ENCODE results near the gene OR2F2.

DNA sequence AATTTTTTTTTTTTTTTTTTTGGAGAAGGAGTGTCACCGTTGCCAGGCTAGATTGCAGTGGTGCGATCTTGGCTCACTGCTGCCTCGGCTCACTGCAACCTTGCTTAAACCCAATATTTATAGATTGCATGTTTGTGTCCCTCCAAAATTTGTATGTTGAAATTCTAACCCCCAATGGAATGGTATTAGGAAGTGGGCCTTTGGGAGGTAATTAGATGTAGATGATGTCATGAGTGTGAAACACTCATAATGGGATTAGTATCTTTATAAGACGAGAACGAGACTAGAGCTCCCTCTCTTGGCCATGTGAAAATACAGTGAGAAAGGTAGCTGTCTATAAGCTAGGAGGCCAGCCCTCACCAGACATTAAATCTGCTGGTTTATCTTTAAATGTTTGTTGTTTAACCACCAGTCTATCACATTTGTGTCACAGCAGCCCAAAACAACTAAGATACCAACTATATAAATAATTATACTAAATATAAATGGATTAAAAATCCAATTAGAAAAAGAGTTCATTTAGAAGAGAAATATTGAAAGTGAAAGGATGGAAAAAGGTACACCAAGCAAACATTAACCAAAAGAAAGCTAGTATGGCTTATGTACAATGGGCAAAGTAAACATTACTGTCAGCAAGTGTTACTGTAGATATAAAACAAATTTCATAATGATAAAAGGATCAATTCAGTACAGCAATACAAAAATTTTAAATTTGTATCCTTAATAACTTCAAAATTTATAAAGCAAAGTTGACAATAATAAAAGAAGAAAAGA lies 42.3 kb upstream of the OR2F2 start:
- TF ChIP-seq, protein P1, sequence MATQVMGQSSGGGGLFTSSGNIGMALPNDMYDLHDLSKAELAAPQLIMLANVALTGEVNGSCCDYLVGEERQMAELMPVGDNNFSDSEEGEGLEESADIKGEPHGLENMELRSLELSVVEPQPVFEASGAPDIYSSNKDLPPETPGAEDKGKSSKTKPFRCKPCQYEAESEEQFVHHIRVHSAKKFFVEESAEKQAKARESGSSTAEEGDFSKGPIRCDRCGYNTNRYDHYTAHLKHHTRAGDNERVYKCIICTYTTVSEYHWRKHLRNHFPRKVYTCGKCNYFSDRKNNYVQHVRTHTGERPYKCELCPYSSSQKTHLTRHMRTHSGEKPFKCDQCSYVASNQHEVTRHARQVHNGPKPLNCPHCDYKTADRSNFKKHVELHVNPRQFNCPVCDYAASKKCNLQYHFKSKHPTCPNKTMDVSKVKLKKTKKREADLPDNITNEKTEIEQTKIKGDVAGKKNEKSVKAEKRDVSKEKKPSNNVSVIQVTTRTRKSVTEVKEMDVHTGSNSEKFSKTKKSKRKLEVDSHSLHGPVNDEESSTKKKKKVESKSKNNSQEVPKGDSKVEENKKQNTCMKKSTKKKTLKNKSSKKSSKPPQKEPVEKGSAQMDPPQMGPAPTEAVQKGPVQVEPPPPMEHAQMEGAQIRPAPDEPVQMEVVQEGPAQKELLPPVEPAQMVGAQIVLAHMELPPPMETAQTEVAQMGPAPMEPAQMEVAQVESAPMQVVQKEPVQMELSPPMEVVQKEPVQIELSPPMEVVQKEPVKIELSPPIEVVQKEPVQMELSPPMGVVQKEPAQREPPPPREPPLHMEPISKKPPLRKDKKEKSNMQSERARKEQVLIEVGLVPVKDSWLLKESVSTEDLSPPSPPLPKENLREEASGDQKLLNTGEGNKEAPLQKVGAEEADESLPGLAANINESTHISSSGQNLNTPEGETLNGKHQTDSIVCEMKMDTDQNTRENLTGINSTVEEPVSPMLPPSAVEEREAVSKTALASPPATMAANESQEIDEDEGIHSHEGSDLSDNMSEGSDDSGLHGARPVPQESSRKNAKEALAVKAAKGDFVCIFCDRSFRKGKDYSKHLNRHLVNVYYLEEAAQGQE (IDR thresholded peaks at IDR 0.05; ENCODE audit: insufficient read depth in 1 of 2, low read depth in 2 of 2, low read length in 2 of 2): no peak
- TF ChIP-seq POLR2AphosphoS5 (IDR thresholded peaks at IDR 0.05; ENCODE audit: low read depth, low read length): no peak
